Fibroblast of skin of right quadriceps (primary cell): ENCODE measurements around the gene ANKRD34B.

Experiments used
- DNase-seq: peaks from one replicate; pipeline ENCODE4 v3.0.0-alpha.2; 2013

The ANKRD34B gene

DNA sequence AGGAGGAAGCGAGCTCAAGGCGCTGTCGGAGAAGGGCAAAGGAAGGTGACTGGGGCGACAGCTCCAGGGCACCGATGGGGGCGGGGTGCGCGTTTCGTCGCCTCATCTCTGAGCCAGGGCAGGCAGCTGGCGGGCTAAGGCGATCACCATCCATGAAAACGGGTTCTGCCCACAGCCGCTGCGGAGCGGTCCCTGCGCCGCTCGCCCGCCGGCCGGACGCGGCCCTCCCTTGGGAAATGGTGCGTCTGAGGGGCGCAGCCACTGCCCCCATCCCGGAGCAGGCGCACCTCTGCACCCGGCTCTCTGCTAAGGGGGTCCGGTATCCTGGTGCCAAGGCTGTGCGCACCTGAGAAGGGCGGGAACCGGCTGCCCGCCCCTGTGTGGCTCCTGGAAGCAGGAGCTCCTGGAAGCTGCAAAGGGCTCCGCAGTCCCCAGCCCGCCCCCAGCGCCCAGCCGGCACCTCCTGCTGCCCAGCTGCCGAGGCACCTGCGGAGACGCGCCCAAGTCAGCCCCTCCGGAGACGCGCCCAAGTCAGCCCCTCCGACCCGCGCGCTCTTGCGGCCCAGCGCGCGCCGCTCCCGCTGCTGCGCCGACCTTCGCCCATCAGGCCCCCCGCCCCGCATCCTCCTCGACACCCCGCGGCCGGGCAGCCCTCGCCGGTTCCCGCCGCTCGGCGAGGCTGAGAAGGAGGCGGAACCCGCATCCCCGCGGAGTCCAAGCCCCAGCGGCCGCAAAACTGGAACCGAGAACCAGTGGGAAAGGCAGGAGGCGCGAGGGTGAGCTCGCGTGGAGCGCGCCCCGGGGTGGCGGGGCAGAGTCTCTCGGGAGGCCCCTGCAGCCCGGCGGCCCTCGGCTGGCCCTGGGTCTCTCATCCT is 757 bp downstream of the ANKRD34B start:
- no peak for DNase-seq

DNA sequence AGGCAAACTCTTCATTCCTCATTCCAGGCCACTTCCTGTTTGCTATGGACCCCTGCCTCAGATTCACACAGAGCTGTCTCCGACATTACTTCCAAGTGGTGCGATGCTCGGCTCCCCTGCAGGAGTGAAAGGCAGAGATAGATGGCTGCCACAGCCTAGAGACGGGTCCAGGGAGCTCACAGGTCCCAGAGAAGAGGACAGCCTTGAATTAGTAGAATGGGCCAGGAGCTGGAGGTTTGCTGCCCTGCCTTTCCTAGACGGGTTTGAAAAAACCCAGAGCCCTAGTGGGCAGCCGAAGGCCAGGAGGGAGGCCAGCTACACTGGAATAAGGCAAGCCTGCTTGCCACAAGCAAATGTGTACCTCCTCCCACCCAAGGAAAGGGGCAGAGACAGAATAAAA is 1.8 kb downstream of the ANKRD34B start:
- no peak for DNase-seq

DNA sequence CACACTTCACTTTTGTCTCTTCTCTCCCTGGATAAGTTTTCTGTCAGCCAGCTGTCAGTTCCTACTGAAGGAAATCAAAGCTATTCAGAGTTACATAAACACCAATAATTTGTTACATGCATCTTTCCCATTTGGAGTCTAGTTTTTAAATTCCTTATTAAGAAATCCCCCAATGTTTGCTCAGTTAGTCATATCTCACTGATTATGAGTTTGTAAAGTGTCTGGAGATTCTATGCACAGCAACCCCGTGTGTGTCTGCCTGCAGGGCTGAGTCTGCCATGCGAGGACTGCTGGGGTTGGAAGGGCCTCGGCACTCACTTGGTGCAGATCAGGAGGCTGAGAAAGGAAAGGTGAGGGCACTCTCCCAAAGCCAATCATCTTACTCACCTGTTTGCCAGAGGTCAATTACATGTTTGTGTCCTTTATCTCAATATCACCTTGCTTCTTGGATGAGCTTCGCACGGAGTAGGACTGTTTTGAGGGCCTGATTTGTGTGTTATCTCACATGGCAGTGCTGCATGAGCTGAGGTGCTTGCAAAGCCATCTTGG is 3.3 kb downstream of the ANKRD34B start:
- no peak for DNase-seq

DNA sequence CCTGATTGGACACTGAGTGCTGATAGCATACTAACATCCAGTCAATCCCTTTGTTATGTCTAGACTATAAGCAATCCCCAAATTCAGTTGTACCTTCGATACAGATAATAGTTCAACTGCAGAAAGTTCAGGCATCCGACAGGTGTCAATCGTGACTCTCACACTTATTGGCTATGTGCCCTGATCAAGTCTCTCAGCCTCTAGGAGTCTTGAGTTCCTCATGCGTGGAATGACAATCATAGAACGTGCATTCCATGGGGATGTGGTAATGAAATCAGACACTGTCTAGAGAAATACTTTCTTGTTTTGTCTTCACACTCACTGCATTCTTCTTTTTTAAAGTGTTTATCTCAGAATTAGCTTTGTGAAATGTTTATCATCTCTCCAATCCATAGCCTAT is 4.8 kb downstream of the ANKRD34B start:
- DNase-seq, result no peak

DNA sequence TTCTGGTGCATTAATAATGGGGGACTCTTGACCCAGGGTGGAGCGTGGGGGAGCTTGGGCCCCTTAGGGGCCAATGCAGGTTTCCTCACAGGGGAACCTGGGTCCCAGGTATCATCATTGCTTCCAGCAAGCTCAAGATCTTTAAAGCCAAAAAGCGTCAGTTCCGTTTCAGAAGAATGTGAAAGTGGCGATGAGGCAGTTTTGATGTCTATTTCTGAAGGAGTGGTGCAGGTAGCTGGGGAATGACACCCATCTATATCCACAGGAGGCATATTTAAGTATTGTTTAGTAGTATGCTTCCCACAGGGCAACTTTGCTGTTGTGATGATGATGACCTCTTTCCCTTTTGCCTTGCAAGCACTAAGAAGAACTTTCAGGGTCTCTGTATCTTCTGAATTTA is 10.8 kb downstream of the ANKRD34B start:
- no peak for DNase-seq

DNA sequence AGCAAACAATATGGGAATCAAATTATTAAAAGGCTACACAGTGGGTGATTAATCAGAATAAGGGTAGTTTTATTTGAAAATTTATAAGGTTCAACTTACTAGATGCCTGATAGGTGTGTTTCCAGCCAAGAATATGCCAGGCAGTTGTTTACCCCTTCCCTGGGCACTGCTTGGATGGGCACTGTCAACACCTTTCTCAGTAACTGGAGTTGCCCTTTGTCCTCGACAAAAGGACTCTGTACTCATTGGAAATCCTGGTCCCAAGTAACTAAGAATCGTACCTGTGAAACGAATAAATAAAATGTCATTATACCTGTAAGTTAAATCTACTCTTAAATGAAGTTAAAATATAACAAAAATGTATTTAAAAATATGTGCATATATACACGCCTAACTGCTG is 15.0 kb downstream of the ANKRD34B start:
- DNase-seq, result no peak

DNA sequence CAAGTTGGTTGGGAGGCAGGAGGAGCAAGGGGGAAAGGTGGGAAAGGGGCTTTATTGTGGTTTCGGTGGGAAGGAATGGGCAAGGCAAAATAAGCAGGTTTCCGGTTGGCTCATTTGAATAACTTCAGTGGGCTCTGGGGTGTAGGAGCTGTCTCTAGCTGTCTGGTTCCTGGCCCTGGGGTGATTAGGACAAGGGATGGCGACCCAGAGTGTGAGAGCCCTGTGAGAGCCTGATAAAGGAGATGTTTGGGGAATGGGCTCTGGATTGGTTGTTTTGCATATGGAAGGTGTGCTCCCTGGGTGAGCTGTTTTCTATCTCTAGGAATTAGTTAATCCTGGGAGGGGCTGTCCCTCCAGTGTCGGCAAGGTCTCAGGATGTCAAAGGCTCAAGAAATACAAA is 15.4 kb downstream of the ANKRD34B start:
- no peak for DNase-seq

DNA sequence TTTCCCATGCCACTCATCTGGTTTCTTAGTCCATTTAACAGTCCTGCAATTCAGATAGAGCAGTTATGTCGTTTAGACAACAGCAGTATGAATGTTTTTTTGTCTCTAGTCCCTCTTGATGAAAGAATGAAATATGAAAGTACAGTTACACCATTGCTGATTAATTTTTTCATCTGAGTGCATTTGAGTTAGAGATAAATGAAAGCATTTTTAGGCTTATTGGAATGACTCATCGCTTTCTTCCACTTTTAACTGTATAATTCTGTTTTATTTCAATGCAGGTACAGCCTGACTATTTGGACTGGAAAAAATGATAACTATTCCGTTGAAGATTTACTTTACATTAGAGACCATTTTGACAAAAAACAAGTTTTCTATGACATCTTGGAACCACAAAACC is 28.7 kb downstream of the ANKRD34B start:
- no peak for DNase-seq

DNA sequence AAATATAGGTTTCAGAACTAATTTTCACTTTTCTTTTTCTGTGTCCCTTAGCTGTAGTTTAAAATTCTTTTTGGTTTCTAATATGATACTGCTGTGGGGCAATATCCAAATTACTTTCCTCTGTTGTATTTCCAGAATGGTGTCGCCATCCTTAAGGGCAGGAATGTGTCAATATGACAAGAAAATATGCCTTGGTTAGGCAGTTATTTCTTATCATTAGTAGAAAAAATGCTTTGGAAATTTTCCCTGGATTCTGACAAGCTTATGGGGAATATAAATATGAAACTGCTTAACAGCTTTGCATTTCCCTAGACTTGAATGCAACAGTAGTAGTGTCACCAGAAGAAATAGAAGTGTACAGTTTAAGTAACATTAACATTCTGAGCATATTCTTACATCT is 29.4 kb downstream of the ANKRD34B start:
- no peak for DNase-seq

DNA sequence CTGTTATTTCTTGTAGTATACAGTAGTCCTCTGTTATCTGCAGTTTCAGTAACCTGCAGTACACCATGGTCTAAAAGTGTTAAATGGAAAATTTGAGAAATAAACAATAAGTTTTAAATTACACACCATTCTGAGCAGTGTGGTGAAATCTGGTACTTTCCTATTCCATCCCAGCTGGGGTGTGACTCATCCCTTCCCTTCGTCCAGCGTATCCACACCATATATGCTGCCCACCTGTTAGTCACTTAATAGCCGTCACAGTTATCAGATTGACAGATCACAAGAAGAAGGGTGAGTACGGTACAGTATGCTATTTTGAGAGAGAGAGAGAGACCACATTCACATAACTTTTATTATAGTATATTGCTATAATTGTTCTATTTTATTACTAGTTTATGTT is 53.3 kb downstream of the ANKRD34B start:
- DNase-seq, result peak; percentile 48

DNA sequence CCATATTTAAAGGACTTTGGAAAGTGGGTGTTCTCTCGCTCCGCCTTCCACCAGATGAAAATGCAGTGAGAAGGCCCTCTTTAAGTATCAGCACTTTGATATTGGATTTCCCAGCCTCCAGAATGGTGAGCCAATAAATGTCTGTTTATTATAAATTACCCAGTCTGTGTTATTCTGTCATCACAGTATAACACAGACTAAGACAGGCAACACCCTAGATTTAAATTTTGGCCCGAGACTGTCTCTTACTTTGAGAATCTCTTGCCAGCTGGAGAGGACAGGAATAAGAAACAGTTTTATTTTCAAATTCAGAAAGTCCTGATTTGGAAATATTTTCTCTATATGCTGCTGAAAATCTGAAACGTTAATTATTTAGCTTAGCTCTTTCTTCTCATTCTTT is 60.7 kb downstream of the ANKRD34B start:
- no peak for DNase-seq

DNA sequence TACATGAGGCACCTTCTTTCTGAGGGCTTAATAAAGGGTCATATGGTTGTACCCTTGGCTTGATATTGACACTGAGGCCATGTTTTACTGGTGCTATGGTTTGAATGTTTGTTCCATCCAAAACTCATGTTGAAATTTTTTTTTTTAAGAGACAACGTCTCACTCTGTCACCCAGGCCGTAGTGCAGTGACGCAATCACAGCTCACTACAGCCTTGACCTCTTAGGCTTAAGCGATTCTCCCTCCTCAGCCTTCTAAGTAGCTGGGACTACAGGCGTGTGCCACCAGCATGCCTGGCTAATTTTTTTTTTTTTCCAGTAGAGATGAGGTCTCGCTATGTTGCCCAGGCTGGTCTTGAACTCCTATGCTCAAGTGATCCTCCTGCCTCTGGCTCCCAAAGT is 61.2 kb downstream of the ANKRD34B start:
- DNase-seq, result no peak

DNA sequence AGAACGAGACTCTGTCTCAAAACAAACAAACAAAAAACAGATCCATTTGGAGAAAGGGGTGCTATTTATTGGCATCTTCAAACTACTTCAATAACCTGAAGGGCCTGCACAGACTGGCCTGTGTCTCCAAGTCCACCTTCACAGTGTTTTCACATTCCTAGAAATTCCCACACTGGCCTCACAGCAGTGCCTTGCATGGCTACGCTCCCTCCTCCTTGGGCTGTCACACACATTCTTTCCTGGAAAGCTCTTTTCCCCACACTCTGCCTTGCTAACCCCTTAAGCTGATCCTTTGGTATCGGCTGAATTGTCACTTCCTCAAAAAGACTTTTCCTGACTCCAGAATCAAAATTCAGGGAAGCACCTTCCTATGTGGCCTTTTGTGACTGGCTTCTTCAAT is 62.4 kb downstream of the ANKRD34B start:
- DNase-seq, result no peak
